H1 (cell line): ENCODE measurements around the gene TMEM272. TPM values are rescaled to one million over a fixed set of nuclear protein-coding genes. Genes with fewer than 3 reads are reported as not detected.

Source experiments
- CEBPB ChIP-seq: IDR thresholded peaks from 2 replicates; pipeline ENCODE4 v1.6.1; 2012; ENCODE audit warnings: low read depth, low read length
- E2F6 ChIP-seq: IDR thresholded peaks from 2 replicates; pipeline ENCODE4 v1.6.1; 2012; ENCODE audit warnings: inconsistent platforms
- HDAC2 ChIP-seq, 2 experiments: fragments of 300-600 bp in 1 of 2; sonication (generic) in 1 of 2; IDR thresholded peaks; 2 replicates each; pipeline ENCODE4 v1.6.1; 2011 to 2012; ENCODE audit warnings: low read depth in 2 of 2, low read length in 2 of 2, mild to moderate bottlenecking in 2 of 2, moderate library complexity in 2 of 2, borderline replicate concordance in 1 of 2, inconsistent platforms in 1 of 2
- TAF7 ChIP-seq: optimal IDR thresholded peaks from 2 replicates; pipeline ENCODE3; 2011; ENCODE audit warnings: low read depth, mild to moderate bottlenecking, inconsistent platforms, low read length, moderate library complexity, borderline replicate concordance
- polyA plus RNA-seq, 7 experiments: library from polyadenylated mRNA; depleted of rRNA in 3 of 7; stranded (reverse) in 5 of 7; unstranded in 2 of 7; fragments of >200 nt in 5 of 7; fragments of 200-250 nt in 2 of 7; gene quantifications; 1 replicate in 5 of 7; 2 replicates in 1 of 7; 4 replicates in 1 of 7; pipeline versions ENCODE4 v1.2.1 to v1.2.3, GENCODE V29; 2011 to 2013; ENCODE audit warnings: missing spikeins in 2 of 7, mixed read lengths in 2 of 7
- total RNA-seq: library from RNA; stranded (reverse); fragmentation: NEBNext Ultra II Directional; extraction: Animal tissue kit (Norgen Biotek cat#: 25700); gene quantifications from 2 replicates; pipeline ENCODE4 v1.2.1, GENCODE V29; 2021
- TF ChIP-seq, protein P1 (sequence below): fragments of 300-600 bp; sonication (generic); IDR thresholded peaks from 2 replicates; pipeline ENCODE4 v1.7.1; 2012; ENCODE audit warnings: low read length, moderate library complexity, mild to moderate bottlenecking, inconsistent platforms; ENCODE audit not compliant: insufficient replicate concordance

The TMEM272 gene
- total and polyA plus RNA-seq, 2 of the 8 experiments (the other 6 are each of a cell fraction or from before 2014, with no cell fraction given) = 0.05 TPM; not detected in 1

GRCh38 chr13:51874651-51875050 lies 29.7 kb upstream of the TMEM272 start (continued):
- TF ChIP-seq, protein P1, sequence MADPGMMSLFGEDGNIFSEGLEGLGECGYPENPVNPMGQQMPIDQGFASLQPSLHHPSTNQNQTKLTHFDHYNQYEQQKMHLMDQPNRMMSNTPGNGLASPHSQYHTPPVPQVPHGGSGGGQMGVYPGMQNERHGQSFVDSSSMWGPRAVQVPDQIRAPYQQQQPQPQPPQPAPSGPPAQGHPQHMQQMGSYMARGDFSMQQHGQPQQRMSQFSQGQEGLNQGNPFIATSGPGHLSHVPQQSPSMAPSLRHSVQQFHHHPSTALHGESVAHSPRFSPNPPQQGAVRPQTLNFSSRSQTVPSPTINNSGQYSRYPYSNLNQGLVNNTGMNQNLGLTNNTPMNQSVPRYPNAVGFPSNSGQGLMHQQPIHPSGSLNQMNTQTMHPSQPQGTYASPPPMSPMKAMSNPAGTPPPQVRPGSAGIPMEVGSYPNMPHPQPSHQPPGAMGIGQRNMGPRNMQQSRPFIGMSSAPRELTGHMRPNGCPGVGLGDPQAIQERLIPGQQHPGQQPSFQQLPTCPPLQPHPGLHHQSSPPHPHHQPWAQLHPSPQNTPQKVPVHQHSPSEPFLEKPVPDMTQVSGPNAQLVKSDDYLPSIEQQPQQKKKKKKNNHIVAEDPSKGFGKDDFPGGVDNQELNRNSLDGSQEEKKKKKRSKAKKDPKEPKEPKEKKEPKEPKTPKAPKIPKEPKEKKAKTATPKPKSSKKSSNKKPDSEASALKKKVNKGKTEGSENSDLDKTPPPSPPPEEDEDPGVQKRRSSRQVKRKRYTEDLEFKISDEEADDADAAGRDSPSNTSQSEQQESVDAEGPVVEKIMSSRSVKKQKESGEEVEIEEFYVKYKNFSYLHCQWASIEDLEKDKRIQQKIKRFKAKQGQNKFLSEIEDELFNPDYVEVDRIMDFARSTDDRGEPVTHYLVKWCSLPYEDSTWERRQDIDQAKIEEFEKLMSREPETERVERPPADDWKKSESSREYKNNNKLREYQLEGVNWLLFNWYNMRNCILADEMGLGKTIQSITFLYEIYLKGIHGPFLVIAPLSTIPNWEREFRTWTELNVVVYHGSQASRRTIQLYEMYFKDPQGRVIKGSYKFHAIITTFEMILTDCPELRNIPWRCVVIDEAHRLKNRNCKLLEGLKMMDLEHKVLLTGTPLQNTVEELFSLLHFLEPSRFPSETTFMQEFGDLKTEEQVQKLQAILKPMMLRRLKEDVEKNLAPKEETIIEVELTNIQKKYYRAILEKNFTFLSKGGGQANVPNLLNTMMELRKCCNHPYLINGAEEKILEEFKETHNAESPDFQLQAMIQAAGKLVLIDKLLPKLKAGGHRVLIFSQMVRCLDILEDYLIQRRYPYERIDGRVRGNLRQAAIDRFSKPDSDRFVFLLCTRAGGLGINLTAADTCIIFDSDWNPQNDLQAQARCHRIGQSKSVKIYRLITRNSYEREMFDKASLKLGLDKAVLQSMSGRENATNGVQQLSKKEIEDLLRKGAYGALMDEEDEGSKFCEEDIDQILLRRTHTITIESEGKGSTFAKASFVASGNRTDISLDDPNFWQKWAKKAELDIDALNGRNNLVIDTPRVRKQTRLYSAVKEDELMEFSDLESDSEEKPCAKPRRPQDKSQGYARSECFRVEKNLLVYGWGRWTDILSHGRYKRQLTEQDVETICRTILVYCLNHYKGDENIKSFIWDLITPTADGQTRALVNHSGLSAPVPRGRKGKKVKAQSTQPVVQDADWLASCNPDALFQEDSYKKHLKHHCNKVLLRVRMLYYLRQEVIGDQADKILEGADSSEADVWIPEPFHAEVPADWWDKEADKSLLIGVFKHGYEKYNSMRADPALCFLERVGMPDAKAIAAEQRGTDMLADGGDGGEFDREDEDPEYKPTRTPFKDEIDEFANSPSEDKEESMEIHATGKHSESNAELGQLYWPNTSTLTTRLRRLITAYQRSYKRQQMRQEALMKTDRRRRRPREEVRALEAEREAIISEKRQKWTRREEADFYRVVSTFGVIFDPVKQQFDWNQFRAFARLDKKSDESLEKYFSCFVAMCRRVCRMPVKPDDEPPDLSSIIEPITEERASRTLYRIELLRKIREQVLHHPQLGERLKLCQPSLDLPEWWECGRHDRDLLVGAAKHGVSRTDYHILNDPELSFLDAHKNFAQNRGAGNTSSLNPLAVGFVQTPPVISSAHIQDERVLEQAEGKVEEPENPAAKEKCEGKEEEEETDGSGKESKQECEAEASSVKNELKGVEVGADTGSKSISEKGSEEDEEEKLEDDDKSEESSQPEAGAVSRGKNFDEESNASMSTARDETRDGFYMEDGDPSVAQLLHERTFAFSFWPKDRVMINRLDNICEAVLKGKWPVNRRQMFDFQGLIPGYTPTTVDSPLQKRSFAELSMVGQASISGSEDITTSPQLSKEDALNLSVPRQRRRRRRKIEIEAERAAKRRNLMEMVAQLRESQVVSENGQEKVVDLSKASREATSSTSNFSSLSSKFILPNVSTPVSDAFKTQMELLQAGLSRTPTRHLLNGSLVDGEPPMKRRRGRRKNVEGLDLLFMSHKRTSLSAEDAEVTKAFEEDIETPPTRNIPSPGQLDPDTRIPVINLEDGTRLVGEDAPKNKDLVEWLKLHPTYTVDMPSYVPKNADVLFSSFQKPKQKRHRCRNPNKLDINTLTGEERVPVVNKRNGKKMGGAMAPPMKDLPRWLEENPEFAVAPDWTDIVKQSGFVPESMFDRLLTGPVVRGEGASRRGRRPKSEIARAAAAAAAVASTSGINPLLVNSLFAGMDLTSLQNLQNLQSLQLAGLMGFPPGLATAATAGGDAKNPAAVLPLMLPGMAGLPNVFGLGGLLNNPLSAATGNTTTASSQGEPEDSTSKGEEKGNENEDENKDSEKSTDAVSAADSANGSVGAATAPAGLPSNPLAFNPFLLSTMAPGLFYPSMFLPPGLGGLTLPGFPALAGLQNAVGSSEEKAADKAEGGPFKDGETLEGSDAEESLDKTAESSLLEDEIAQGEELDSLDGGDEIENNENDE = no peak
- TF ChIP-seq HDAC2 (IDR thresholded peaks at IDR 0.05; ENCODE audit: borderline replicate concordance in 1 of 2, low read depth in 2 of 2, low read length in 2 of 2) (no peak), E2F6 (no peak), TAF7 (no peak), CEBPB (no peak)
